OCI-LY7 (cell line): ENCODE results near the gene SLC16A14.

Experiments used
- CTCF ChIP-seq: fragments of 200-600 bp; sonication (generic); conservative IDR thresholded peaks from 2 replicates; pipeline ENCODE4 v1.5.1; 2014; ENCODE audit warnings: mild to moderate bottlenecking, antibody characterized with exemption, low read length, moderate library complexity, mixed read lengths
- EZH2phosphoT487 ChIP-seq: fragments of 200-600 bp; sonication (generic); IDR thresholded peaks from 2 replicates; pipeline ENCODE4 v1.6.1; 2018; ENCODE audit warnings: low read depth, borderline replicate concordance, mild to moderate bottlenecking, mixed run types, antibody characterized with exemption, low read length, moderate library complexity, mixed read lengths

DNA sequence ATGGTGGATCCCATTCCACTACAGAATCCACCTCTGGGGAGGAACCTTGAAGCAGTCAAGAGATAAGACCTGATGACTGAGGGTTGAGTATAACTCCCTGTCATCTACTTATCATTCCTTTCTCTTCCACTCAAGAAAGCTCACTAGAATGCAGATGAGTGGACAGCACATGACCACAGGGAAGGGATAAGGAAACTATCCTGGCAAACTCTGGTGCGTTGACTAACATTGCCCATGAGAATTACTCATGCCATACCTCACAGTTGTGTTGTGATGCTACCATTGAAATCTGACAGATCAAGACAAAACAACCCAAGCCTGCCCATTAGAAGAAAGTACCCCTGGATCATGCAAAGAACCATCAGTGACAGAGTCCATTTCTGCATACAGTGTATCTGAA is 26.5 kb downstream of the SLC16A14 start:
- TF ChIP-seq CTCF (no peak), EZH2phosphoT487 (no peak)
